Cerebellar cortex (tissue), 1 donor: ENCODE results near the gene VPS35.
A peak's percentile ranks its signal among the peaks of the same experiment; 100 is the strongest.

Experiments
- DNase-seq: peaks from one replicate; pipeline ENCODE4 v3.0.0-alpha.2; 2015; ENCODE audit warnings: low spot score

VPS35 gene

DNA sequence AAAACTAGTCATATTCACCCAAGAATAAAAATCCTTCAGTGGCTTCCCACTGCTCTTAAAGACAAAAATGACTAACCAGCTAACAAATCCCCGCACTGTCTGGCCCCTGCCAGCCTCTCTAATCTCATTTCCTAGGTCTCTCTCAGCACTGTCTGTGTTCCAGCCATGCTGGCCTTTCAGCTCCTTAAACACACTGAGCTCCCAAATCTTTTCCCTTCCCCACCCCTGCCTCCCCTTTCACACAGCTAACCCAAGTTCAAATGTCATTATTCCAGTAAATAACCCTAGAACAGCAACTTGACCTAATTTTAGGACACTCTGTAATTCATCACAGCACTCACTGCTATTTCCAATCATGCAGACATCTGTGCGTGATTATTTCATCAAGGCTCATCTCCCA, 75.6 kb downstream of the VPS35 start:
- DNase-seq: no peak

DNA sequence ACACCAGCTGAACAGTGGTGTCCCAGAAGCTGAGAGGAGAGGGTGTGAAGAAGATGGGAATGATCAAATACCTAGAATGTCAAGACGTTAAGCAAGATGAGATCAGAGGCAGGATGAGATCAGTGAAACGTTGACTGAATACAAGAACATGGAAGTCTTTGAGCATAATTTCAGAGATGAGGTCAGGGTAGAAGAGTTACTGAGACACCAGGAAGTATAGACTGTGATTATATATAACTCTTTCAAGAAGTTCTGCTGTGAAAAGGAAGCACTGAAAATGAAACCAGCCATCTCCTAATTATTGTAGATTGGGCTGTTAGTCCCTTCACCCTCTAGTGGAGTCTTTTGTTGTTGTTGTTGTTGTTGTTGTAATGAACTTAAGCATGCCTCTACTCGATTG, 76.9 kb downstream of the VPS35 start:
- no peak for DNase-seq

DNA sequence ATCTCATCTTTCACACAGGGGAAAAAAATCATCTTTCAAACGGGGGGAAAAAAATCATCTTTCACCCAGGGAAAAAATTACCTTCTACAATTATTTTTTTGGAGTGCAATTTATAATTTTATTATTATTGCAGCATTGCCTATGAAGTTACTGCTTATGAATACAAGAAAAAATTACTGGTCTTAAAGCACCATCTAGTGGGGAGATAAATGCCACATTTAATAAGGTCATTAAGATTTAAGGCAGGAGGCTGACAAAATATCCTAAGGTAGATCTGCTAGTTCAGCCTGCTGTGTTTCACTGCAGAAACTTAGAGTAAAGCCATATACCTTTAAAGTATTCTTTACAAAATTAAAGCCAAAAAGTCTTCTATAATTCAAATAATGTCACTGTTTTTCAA, 81.4 kb downstream of the VPS35 start:
- DNase-seq: peak; percentile 45

DNA sequence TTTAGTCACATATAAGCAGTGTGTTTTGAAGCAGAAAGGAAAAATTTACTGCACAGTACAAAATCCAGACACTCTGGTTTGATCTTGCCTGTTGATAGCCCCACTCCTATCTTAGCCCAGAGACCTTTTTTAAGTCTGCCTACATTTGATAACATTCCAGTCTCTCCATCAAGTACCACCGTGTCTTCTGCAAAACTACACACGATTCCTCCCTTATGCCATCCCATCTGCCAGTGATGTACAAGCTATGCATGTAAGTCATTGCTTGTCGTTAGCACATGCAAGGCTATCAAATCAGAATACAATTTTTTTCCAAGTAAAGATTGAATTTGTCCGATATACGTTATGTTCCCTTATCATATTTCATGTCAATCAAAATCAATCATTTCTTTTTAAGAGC, 82.7 kb downstream of the VPS35 start:
- DNase-seq: no peak
